ENCODE measurements around the gene ITM2A.

GRCh38 chrX:79361192-79361870 lies 5.8 kb downstream of the ITM2A start:
- TF ChIP-seq CTCF (IDR thresholded peaks at IDR 0.05) (no peak), POLR2AphosphoS5 (IDR thresholded peaks at IDR 0.05) (no peak)

Data from prostate gland (tissue), 2 donors.